ENCODE data around the gene ABCB7.
"Not testable (repeated sequence)": the region's sequence is repeated elsewhere in the genome, so short reads cannot be mapped to it uniquely, and the experiment has no call there.

Gene ABCB7

DNA sequence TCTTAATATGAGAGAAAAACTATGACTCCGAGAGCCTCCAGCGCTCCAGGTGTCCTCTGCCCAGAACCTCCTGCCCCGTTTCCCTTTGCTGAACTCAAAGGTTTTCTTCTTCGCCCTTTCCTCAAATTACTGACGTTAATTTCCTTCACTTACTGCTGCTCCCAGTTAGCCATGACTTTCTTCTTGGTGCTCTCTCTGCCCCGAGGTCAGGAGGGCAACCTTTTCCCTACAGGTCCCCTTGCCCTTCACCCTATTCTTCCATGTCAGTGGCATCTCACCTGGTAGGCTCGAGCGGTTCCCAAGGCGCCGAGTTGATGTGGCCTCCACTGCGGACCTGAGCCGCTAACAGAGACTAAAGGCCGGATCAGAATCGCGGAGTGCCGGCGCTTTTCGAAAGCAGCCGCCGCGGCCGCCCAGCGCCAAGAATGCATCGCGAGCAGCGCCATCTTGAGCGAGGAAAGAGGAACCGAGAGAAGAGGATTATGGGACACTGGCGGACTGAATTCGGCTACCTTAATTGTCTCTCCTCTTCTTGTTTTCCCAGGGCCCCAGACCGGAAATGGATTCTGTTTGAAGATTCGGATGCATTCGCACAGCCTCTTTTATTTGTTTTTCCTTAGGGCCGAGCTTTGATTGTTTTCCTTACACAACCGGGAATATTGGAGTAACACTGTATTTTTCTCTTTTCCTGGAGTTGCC is at the start of gene ABCB7:
Gene ABCB7 (minus strand): TSS at position 457 of the 699 bp plus-strand sequence. CDS start 11 bp downstream, at position 446.
- peak in 1 of 2 experiments; percentile 26 for DNase-seq

DNA sequence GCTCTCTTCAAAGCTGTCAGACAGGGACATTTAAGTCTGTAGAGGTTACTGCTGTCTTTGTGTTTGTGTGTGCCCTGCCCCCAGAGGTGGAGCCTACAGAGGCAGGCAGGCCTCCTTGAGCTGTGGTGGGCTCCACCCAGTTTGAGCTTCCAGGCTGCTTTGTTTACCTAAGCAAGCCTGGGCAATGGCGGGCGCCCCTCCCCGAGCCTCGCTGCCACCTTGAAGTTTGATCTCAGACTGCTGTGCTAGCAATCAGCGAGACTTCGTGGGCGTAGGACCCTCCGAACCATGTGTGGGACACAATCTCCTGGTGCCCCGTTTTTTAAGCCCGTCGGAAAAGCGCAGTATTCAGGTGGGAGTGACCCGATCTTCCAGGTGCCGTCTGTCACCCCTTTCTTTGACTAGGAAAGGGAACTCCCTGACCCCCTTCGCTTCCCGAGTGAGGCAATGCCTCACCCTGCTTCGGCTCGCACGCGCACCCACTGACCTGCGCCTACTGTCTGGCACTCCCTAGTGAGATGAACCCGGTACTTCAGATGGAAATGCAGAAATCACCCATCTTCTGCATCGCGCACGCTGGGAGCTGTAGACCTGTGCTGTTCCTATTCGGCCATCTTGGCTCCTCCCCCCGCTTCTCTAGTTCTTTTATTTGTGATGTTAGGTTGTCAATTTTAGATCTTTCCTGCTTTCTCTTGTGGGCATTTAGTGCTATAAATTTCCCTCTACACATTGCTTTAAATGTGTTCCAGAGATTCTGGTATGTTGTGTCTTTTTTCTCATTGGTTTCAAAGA is 32.5 kb upstream of the ABCB7 start:
- not testable (repeated sequence) for DNase-seq

DNA sequence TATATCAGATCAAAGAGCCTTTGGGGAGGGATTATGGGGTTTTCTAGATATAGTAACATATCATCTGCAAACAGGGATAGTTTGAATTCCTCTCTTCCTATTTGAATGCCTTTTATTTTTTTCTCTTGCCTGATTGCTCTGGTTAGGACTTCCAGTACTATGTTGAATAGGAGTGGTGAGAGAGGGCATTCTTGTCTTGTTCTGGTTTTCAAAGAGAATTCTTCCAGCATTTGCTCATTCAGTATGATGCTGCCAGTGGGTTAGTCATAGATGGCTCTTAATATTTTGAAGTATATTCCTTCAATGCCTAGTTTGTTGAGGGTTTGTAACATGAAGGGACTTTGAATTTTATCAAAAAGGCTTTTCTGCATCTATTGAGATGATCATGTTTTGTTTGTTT is 25.6 kb upstream of the ABCB7 start:
- no peak for DNase-seq

DNA sequence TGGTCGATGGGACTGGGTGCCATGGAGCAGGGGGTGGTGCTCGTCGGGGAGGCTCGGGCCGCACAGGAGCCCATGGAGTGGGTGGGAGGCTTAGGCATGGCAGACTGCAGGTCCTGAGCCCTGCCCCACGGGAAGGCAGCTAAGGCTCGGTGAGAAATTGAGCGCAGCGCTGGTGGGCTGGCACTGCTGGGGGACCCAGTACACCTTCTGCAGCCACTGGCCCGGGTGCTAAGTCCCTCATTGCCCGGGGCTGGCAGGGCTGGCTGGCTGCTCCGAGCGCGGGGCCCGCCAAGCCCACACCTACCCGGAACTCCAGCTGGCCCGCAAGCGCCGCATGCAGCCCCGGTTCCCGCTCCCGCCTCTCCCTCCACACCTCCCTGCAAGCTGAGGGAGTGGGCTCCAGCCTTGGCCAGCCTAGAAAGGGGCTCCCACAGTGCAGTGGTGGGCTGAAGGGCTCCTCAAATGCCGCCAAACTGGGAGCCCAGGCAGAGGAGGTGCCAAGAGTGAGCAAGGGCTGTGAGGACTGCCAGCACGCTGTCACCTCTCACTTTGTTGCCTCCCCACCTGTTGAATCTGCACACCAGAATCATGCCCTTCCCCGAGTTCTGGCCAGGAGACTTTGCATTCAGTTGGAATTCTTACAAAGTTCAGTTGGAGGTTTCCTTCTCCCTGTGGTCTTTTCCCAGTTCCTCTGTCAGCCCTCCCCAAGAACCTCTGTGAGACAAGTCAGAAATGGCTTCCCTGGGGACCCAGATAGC is 23.6 kb upstream of the ABCB7 start:
- not testable (repeated sequence) for DNase-seq

DNA sequence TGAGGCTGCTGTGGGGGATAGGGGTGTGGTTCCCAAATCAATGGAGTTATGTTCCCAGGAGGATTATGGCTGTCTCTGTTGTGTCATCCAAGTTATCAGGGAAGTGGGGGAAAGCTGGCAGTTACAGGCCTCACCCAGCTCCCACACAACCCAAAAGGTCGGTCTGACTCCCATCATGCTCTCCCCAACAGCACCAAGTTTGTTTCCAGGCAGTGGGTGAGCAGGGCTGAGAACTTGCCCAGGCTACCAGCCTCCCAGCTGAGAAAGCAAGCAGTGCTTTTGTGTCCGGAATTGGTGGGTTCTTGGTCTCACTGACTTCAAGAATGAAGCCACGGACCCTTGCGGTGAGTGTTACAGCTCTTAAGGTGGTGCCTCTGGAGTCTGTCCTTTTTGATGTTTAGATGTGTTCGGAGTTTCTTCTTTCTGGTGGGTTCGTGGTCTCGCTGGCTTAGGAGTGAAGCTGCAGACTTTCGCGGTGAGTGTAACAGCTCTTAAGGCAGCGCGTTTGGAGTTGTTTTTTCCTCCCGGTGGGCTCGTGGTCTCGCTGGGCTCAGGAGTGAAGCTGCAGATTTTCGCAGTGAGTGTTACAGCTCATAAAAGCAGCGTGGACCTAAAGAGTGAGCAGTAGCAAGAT is 16.3 kb upstream of the ABCB7 start:
- DNase-seq, result not testable (repeated sequence)

DNA sequence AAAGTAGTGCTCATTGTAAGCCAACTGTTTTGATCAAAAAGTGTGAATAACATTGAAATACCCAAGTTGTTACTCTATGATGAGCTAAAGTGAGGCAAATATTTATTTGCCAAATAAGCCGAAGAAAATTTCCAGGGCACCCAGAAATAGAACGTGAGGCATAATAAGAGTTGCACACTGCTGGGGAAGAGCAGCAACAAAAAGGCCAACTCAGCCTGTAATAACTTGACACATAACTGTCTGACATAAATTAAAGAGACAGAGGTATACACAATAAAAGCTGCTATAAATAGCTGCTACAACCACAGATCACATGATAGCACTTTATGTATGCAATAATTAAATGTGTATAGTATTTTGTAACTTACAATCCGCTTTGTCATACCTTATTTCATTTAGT is 2.0 kb upstream of the ABCB7 start:
- DNase-seq, result no peak

DNA sequence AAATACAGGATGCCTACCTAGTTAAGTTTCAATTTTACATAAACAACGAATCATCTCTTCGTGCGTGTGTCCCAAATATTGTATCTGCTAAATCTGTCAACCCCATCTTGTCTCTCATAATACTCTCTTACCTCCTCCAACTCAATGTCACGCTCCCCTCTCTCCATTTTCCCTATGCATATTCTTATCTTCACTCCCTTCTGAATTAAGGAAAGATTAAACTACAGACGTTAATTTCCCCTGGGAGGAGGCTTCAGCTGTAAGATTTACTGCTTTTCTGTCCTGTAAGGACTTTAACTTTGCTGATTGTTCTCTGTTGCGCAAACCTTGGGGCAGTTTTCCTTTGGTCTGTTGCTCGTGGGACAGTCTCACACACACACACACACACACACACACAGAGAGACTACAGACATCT is 455 bp upstream of the ABCB7 start:
- no peak for DNase-seq

DNA sequence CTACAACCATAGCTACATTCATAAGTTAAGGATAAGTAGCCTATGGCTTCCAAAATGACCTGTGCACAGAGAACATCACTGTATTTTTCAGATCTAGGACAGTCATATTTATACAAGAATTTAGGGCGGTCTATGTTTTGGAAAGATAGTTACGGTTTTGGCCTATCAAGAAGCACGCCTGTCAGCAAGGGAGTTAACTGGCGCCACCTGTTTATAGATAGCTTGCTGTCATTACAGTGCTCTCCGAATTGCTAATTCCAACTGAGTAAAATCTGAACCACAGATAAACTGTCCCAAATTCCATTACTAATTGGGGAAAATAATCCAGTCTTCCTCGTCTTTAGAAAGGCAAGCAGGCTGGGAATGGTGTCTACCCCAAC is 646 bp downstream of the ABCB7 start:
- DNase-seq, result no peak

DNA sequence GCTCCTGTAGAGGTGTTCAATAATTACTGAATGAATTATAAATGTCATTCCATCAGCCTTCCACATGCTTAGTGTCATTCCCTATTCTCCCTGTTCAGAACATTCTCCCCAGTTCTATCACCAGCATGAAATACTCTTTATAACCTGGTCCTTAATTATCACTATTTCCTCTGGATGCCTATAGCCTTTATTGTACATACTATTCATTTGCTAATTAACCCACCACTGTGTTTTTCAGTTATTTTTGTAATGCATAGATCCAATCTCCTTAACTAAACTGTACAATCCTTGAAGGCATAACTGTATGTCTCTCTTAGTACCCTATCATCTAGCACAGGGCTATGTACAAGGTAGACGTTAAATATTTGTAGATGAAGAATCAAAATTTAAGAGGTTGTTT is 1.2 kb downstream of the ABCB7 start:
- DNase-seq, result no peak

DNA sequence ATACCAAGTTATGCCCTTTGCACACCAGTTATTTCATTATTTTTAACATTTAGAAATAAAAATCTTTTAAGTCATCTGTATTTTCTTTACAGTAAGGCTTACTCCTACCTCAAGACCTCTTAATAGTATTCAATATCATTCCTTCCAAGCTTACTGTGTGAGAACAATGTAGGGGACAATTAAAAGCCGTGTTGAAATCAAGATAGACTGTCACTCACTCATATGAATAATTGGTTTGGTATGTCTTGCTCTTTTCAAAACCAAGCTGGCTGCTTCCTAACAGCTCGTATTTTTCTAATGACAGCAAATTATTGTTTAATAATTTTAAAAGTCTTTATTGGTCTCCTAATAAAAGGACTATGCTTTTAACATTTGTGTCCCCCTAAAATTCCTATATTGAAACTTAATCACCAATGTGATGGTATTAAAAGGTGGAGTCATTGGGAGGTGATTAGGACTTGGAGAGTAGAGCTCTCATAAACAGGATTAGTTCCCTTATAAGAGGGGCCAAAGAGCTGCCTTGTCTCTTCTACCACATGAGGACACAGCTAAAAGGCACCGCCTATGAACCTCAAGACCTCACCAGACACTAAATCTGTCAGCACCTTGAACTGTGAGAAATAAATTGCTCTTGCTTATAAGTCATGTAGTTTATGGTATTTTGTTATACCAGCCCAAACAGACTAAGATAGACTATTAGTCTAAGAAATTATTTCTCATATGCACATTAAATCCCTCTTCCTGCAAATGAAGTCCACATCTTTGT is 4.1 kb downstream of the ABCB7 start:
- no peak for DNase-seq

DNA sequence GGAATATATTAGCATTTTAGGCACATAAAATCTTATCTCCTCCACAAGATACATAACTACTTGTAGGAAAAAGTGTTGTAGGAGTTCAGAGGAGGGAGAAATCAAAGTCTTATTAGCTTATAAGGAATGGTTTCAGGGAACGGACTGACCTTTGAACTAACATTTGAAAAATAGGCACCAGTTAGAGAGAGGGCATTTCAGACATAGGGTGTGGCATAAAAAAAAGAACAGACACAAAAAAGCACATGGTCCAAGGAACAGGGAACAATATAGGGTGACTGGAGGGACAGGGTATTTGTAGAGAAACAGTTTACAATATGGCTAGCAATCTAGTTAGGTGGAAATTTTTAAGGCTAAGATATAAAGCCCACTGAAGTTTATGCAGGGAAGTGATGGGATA is 6.4 kb downstream of the ABCB7 start:
- no peak for DNase-seq

DNA sequence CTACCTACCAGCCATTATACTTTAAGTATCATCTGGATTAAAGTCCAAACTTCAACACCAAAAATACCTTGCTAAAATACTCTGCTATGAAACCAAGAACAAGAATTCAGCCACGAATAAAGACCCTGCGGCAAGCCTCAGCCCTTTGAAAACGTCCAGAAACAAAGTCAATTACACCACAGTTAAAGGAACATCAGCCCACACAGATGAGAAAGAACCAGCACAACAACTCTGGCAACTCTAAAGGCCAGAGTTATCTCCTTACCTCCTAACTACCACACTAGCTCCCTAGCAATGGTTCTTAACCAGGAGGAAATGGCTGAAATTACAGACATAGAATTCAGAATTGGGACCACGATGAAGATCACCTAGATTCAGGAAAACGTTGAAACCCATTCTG is 23.4 kb downstream of the ABCB7 start:
- DNase-seq, result no peak

DNA sequence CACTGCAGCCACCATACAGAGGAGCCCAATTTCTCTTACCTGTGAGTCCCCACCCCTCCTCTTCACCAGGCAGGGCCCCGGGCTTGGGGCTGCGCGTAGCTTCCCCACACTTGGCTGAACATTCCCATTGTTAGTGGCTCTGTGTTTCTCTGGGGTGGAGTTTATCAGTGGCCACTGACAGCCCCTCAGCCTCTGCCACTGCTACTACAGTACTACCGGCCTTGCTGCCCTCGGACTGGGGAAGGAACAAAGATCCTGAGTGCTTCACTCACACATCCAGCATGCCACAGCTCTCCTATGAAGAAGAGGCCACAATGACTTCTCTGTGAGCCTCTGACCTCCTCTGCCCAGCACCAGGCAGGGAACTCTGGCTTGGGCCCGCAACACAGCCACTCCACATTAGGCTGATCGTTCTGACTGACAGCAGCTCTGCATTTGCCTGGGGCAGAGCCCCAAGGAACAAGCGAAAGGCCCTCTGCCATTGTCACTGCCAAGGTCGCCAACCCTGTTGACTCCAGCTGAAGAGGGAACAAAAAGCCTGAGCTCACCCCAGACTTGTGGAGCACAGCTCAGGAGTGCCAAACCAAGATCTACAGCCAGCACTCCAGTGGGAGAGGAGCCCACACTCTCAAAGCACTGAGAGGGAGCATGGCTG is 24.0 kb downstream of the ABCB7 start:
- DNase-seq, result no peak

DNA sequence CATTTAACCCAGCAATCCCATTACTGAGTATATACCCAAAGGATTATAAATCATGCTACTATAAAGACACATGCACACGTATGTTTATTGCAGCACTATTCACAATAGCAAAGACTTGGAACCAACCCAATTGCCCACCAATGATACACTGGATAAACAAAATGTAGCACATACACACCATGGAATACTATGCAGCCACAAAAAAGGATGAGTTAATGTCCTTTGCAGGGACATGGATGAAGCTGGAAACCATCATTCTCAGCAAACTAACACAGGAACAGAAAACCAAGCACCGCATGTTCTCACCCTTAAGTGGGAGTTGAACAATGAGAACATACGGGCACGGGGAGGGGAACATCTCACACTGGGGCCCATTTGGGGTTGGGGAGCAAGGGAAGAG is 27.0 kb downstream of the ABCB7 start:
- not testable (repeated sequence) for DNase-seq

DNA sequence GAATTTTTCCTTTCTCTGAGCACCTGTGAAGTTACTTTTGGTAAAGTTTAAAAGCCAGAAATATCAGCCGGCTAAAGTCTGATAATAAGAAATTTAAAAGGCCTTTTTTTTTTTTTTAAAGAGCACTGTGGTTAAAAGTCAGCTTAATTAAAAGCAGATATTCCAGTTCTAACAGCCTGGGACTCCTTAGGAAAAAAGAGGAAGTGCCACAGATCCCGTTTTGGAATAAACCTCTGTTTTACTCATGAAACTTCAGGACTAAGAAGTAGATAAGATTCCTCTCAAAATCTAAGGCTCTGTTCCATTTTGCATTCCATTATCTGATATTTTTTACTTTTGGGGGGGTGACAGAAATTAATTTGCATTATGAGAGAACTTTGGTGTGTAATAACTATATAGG is 37.8 kb downstream of the ABCB7 start:
- DNase-seq, result no peak

DNA sequence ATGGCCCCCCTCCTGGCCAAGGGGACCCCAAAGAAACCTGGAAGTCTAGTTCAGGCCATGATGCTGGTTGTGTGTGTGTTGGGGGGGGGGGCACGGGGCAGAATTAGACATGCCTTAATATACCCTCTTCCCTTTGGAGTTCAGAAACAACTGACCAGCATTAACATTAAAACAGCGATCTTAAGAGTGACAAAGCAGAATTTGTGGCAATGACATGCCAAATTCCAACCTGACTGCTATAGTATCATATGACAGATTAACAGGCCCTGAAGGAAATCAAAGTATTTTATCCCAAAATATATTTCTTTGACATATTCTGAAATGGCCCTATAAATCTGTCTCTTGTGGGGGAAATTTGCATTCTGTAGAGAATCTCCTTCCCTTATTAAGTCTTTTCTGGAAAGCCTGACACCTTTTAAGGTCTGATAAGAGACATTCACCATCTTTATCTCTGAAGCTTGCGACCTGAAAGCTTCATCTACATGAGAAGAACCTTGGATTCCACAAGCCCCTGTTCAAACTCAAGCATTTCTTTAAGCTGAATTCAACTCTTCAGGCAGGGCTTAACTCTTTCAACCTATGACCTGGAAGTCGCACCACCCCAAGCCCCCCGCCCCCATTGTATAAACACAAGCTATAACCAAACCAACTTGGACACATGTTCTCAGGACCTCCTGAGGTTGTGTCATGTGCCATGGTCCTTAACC is 40.2 kb downstream of the ABCB7 start:
- DNase-seq, result no peak

DNA sequence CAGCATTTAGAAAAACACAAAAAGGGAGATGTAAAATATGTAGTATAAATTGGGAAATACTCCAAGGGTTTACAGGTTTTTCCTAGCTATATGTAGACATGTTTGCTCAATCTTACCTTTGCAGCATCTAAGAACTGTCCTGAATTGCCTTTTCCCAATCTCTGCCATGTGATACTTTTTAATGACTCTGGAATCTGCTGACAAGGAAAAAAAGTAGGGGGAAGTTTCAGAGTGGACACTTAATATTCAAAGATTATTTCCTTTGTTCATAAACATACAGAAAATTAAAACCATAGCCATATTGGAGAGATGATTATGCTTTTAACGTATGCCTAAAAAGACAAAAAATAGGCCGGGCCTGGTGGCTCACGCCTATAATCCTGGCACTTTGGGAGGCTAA is 41.4 kb downstream of the ABCB7 start:
- no peak for DNase-seq

DNA sequence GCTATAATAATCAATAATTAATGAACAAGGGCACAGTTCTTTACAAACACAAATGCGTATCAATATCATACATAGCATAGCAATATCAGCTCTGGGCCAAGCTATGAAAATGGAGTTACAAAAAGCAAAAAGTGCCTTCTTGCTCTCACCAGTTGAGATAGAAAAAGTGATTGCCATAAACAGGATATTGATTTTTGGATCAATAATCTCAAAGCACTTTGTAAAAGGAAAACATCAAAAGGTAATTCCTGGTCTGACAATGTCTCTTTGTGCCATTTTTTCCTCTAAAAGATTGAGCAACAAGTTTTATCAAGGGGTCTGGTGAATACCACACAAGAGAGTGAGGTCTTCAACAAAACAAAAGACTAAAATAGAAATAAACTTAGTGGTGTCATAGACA is 42.4 kb downstream of the ABCB7 start:
- DNase-seq, result no peak

DNA sequence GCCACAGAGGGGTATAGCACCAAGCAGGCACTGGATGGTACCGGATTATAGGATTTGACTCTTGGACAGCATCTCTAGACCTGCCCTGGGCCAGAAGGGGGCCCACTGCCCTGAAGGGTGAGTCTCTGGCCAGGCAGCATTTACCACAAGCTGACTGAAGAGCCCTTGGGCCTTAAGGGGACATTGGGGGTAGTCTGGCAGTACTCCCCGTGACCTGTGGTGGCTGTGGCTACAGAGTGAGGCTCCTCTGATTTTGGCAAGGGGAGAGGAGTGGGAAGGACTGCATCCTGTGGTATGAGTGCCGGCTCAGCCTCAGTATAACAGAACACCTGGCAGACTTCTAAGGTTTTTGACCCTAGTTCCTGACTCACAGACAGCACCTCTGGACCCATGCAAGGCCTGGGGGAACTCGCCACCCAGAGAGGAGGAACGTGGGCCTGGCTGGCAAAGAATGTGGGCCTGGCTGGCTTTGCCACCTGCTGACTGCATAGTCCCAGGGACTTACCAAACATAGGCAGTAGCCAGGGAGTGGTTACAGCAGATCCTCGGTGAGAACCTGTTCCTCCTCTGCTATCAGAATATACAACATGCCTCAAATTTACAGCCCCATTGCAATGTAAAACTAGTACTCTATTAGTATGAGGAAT is 48.1 kb downstream of the ABCB7 start:
- no peak for DNase-seq

DNA sequence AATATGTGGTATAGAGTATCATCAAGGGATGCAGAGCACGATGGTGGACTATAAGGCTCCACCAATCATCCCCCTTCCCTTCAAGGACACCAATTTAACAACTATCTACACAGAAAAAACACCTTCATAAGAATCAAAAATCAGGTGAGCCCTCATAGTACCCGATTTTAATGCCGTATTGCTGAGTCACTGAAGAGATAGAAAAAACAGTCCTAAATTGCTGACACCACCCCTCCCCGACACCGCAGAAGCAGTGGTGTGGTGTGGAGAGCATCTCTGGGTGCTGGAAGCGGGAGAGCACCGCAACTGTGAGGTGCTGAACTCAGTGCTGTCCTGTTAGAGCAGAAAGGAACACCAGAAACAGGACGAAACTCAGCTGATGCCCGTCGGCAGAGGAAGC is 49.3 kb downstream of the ABCB7 start:
- DNase-seq, result no peak

DNA sequence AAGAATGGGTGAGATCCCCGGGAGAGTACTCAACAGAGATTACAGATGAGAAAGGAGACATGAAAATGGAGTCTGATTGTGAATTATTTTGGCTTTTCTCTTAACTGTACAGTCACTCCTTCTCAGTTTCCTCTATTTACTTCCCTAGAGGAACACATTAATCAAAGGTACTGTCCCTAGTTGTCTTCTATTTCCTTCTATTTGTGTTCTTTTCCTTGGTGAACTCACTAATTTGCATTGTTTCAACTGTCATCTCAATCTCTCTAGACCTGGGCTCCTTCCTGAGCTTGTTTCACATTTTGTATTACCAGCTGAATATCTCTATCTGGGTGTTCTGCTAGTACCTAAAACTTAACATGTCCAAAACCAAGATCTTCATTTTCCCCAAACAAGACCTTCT is 59.8 kb downstream of the ABCB7 start:
- DNase-seq, result no peak

Data from cerebellar nuclear complex (tissue), 1 donor.